Muscle of arm (tissue), 12 donors: ENCODE data around the gene PCSK1. TPM values are rescaled to one million over a fixed set of nuclear protein-coding genes. Genes with fewer than 3 reads are reported as not detected.
"Not testable (repeated sequence)": the region's sequence is repeated elsewhere in the genome, so short reads cannot be mapped to it uniquely, and the experiment has no call there.

Experiments used
- DNase-seq: peaks from one replicate; pipeline ENCODE4 v3.0.0-alpha.2; 2013
- polyA plus RNA-seq, 12 donors: library from polyadenylated mRNA; unstranded; fragments of 120-200 nt; gene quantifications; one replicate each; pipeline ENCODE4 v1.2.1, GENCODE V29; 2013; ENCODE audit not compliant: insufficient read length in 12 of 12

The PCSK1 gene
- polyA plus RNA-seq, 12 donors, result 0.04 to 9.1 (median 0.10) TPM; not detected in 6

DNA sequence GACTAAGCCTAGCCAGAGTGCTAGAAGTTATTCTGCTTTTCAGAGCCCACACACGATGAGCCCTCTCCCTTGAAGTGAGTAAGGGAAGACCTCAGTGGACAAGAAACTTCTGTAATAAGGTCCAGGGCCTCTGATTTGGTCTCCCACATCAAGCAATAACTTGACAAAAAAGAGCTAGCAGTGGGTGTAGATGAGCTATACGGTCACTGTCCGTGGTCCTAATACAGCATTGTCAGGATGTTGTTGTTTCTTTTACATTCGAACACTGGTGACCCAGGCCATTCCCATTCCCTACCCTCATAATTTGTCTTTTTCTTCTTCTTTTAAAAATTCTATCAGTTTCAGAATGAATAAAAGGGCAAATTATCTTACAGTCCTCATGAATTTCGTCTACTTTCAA, 5.2 kb downstream of the PCSK1 start:
- DNase-seq, result no peak

DNA sequence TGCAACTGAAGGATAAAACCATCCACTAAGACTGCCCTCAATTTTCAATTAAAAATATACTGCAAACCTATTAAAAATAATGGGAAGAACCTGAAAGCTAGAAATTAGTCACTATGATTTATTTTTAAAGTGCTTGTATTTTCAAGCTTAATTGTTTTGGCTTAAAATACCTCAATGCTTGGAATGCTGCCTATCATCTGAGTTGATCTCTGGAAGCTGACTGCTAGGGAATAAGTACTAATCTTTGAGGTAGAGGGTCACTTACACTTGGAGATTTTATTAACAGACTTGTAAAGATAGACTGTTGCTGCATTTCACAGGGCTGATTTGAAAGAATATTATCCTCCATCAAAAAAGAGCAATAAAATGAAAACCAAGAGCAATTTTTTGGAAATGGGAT, 6.2 kb downstream of the PCSK1 start:
- DNase-seq, result no peak

DNA sequence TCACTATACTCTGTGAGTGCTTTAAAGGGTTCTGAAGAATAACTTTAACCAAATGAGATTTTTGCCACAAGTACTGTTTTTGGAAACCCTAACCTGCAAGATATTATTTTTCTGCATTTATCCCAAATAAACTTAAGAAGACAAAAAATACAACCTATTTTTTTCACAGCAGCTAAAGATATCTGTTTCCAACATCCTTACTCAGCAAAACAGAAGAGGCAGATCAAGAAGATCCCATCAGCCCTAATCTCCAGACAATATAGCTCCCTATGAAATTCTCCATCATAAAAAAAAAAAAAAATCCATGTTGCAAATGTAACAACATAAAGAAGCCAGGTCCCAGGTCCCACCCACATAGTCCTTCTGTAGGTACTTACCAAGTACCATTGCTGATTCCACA, 7.6 kb downstream of the PCSK1 start:
- no peak for DNase-seq

DNA sequence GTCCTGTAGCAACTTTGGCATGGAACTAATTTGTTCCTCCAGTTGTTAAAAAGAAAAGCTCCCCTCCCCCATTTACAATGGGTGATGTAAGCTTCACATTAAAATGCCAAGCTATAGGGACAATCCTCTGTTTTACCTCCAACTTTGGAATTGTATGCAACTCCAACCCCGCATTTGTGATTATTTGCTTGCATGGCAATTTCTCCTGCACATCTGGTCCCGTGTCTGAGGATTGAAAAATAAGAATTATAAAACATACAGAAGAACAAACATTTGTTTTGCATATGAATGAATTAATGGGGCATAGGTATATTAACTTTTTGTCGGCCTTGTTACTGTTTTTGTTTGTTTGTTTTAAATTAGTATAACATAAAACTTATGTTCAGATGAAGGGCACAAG, 17.2 kb downstream of the PCSK1 start:
- DNase-seq, result no peak

DNA sequence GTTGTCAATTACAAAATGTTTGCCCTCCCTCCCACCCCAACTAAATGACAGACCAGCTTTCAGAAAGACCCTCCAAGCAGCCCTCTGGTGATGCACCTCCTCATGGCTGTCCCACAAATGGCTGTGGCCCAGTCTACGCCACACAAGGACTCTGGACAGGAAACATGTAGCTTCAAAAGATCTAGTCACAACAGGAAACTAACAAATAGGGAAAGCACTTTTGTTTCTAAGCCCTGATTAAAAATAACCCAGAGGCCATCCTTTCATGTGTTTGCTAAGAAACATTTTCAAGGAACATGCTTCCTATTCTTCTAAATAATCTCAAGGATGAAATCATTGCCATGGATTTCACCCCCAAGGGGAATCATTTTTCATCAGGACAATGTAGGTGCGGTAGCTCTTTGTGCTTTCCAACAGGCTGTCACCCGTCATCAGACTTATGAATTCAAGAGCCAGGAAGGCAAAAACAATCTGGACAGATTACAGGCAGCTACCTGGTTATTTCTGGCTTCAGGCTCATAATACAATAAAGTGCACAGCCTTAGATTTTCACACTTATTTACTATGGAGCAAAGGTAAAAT, 20.1 kb downstream of the PCSK1 start:
- no peak for DNase-seq

DNA sequence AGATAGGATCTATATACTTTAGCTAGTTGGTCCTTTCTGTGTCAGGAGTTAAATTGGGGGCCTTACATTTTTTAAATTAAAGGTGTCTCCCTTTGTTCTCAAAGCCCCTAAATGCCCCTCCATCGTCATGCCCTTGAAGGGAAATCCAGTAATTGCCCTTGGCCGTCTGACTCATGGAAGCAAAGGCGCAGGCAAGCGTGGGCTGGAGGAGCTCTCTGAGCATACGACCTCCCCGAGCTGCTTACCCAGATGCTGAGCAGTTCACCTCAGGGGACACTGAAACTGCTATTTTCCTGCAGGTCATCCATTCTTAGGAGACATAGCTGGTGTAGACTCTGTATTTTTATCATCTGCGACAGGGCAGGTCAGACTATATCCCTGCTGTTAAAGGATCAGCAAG, 23.0 kb downstream of the PCSK1 start:
- DNase-seq, result no peak

DNA sequence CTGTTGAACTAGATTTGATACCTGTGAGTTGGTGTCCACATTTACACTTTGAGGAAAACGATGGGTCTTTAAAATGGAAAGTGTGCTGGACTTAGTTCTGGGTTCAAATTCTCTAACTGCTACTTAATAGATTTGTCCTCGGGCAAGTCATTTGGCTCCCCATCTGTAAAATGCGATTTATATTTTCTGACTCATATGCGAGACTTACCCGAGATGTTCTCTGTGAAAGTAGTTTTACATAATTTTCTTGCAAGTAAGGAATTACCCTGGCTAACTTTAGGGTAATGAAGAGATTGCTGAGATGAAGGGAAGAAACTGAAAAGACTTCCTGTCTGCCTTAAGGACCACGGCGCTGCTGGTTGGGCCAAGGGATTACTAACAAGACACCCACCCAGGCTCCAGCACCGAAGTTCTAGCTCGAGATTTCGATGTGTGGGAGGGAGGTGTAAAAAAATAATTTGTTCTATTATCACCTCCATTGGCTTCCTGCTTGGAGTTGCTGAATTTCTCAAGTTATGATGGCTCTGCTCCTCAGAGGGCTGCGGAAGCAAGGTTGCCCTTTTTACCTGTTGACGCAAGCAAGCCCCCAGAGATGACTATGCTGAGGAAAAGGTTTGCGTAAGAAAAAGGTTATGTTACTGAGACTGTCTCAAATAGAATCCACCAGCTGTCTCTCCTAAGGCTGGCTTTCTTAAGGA, 24.1 kb downstream of the PCSK1 start:
- DNase-seq, result no peak

DNA sequence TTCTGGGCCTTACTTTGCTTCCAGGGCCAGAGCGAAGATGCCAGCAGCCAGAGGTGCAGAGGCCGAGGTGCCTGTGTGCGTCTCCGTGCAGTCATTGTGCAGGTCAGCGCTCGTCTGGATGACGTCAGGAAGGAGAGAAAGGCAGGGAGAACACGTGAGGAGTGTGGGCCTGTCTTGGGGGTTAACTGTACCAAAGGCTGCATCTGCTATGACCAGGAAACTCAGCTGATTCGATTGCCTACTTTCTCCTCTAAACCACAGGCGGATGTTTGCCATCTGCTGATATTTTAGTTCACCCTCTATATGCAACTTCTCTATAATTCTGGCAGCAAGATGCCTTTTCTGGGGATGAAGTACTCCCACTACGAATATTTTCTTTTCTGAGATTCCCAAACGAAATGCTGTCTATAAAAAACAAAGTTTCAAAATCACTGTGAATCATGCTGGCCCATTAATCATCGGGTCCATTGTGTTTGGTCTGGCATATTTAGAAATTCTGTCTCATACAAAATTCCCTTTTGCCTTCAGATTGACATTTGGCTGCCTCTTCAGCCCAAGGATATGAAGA, 24.8 kb downstream of the PCSK1 start:
- no peak for DNase-seq

DNA sequence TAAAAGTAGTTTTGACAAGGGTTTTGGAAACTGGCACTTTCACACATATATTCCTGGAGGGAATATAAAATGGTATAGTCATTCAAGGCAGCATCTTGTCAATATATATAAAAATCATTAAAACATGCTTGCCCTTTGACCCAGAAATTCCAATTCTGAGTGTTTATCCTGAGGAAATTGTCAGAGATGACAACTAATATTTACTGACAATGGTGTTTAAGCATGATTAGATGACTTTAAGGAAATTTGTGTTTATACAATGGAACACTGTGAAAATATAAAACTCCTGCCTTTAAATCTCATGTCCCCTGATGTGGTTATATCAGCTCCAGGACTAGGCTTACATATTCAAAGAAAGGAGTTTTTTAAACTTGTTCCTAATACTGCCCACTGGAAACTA, 25.6 kb downstream of the PCSK1 start:
- DNase-seq, result no peak

DNA sequence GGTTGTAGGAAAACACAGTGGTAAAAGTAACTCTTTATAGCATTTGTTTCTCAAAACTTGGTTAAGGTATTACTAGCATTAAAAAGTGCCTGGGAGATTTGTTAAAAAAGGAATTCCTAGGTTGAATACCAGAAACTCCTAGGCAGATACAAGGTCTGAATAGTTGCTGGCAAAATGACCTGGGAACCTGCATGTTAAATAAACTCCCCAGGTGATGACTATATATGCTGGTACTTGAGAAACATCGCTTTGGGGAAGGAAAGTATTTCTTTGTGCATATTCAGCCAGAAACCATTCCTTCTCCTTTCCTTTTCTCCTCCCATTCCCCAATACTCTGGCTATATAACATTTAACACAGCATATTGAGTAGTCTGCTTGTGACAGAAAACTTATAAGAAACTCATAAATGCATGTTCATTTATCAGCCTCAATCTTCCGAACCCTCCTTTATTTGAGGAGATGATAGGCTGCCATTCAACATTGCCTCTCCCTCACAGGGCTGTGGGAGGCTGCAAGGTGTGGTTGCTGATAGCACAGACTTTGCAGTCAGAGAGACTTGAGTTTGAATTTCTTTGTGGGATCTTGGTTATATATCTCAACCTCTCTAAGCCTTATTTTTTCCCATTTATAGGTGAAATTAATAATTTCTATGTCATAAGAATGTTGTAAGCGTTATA, 28.7 kb downstream of the PCSK1 start:
- DNase-seq, result no peak

DNA sequence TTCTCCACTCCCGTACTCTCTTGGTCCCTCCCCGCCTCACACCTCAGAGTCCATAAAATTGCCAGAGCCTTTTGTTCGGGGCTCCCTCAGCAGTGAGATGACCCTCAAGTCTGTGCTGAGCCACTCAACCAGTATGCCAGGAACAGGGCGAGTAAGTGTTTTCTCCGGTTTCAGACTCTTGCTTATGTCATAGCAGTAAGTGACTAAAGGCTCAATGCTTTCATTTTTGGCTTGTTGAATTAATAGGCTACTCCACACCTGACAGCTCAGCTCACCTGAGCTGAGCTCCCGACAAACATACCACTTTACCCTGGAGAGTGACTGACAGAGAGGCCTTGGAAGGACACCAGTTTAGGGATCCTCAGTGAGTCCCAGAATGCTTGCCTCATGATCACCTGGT, 30.5 kb downstream of the PCSK1 start:
- no peak for DNase-seq

DNA sequence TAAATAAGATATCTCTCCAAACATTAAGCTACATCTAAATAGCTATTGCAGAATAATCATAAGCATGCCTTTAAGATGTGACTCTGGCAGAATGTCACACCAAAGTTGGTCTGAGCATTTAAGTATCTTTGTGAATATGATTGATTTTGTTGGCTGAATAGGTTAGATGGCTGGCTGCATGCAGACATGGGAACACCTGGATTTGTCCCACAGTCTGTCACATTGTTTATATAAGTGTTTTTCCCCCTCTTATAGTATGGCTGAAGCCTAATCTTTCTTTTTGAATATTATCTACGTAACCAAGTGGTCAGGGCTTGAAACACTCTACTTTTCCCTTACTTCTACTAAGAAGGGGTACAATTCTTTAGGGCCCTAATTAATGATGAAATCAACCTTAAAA, 36.2 kb downstream of the PCSK1 start:
- DNase-seq, result no peak

DNA sequence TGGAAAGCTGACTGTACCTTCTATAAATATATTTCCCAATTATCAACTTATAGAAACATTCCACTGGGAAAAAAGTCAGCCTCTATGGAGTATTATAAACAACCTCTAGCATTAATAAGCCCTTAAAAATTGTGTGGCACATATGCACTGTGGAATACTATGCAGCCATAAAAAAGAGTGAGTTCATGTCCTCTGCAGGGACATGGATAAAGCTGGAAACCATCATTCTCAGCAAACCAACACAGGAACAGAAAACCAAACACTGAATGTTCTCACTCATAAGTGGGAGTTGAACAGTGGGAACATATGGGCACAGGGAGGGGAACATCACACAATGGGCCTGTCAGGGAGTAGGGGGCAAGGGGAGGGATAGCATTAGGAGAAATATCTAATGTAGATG, 37.8 kb downstream of the PCSK1 start:
- not testable (repeated sequence) for DNase-seq

DNA sequence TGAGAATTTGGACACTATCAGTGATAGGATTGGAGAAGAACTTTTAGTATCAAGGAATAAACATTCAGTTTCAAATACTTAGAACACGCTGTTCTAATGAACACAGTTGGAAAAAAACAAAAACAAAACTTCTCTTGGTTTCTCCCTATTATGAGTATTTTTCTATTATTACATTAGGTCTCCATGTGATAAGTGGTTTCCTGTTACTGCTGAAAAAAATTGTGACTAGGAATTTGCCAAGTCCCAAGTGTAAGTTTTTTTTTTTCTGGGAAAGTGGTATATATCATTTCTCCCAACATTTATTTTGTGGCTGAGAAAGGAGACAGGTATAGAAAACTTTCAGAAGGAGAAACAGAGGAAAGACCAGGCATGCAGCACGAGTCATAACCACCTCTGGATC, 41.1 kb downstream of the PCSK1 start:
- no peak for DNase-seq

DNA sequence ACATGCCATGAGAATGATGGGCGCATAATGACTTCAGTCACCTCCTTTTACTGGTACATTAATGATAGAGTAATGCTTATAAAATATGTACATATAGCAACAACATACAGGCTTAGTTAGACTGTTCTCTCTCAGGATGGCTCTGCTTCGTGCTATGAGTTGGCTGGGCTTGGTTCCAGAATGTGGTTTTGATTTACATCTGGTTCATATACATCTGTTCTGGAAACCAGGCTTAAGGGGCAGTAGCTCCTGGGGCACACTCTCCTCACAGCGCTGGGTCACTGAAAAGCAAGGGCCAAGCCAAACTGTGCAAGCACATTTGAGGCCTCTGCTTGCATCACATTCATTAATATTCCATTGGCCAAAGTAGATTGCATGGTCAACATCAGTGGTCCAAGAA, 44.9 kb downstream of the PCSK1 start:
- no peak for DNase-seq

DNA sequence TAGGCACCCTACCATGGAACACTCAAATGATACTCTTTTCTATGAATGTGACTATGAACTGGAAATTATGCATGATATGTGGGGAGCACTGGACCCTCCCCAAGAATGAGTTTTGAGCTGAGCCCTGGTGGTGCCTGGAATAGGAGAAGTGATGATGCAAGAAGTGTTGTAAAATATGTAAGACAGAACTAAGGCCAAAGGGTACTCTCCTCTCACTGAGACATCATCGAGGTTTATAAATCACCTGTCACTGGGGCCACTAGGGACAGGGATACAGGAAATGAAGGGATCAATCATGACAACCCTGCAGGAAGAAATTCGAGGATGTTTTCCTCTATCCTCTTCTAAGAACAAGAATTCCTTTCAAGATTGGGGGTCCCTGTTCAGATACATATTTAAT, 45.4 kb downstream of the PCSK1 start:
- DNase-seq, result no peak

DNA sequence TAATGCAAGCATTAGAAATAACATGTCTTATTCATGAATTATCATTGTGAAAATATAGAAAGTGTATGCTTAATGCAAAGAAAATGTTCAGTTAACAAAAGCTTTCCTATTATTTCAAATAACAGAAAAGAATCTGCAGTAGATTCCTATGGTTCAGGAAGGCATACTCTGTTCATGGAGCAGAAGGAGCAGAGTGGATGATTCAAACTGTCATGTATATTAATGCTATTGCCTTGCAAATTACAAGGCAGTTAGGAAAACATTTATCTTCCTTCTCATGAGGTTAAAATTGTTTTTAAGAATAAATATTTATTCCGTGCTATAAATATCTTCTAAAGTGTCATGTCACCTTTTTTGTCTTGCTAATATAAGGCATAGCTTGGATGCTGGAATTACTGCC, 47.5 kb downstream of the PCSK1 start:
- DNase-seq, result no peak

DNA sequence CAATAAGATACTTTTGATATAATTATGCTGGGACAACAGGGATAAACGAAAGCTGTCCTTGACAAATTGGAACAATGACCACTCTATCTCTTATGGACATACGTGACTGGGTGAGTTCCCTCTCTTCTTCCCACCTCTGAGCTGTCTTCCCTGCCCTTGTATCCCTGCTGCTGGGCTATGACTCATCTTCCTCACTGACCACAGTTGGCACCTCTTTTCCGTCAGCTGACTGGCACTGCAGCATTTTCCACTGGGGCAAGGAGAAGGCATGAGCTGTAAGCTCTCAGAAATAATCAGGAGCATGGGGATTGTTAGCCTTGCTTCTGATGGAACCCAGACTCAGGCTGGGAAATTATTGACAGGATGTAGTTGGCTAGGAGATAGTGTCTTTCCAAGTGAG, 48.7 kb downstream of the PCSK1 start:
- DNase-seq, result no peak

DNA sequence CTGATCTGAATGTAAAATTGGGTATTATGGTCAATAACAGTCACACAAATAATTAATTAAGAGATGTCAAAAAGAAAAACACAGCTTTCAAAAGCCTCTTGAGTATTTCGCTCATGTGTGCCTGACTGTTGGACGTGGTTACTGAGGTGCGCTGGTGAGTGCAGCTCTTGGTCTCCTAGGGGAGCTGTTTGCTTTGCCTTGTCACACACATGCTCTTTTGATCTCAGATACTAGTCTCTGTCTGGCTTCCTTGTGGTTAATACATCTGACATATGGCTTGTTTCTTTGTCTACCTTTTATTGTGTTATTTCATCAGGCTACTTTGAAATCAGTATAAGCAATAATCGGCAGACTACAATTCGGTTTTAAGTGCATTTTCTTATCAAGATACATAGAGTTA, 51.5 kb downstream of the PCSK1 start:
- DNase-seq, result no peak

DNA sequence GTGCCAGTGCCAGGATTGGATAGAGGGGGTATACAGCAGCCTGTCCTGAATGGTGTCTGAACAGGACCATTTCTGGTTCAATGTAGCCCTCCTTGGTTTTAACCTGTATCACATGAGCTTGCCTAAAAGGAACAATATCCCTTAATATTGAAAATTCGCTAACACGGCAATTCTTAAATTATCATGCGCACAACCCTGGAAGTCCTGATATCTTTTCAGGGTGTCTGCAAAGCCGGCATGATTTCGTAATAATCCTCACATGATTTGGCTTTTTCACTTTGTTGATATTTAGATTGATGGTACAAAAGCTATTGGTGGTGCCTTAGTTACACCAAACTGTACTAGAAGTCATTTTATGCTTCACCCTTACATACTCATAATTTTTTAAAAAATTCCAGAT, 53.2 kb downstream of the PCSK1 start:
- no peak for DNase-seq

DNA sequence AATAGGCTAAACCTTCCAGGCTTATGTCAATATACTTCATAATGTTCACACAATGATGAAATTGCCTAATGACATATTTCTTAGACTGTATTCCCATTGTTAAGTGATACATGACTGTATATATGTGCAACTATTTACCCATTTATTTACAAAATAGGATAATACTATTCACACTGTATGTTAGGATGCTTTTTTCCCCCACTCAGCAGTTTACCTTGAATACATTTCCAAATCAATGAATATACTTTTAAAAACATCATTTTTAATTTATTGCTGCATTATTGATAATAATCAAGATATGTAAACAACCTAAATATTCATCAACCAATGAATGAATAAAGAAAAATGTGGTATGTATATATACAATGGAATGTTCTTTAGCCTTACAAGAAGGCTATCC, 55.5 kb downstream of the PCSK1 start:
- no peak for DNase-seq

DNA sequence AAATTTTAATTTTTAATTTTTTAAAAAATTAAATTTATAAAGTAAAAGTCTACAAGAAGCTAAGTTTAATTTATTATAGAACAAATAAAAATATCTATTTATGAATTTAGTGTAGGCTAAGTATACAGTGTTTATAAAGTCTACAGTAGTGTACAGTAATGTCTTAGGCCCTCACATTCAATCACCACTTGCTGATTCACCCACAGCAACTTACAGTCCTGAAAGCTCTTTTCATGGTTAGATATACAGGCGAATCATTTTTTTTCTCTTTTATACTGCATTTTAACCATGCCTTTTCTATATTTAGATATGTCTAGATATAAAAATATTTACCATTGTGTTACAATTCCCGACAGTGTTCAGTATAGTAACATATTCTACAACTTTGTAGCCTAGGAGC, 55.9 kb downstream of the PCSK1 start:
- DNase-seq, result no peak

DNA sequence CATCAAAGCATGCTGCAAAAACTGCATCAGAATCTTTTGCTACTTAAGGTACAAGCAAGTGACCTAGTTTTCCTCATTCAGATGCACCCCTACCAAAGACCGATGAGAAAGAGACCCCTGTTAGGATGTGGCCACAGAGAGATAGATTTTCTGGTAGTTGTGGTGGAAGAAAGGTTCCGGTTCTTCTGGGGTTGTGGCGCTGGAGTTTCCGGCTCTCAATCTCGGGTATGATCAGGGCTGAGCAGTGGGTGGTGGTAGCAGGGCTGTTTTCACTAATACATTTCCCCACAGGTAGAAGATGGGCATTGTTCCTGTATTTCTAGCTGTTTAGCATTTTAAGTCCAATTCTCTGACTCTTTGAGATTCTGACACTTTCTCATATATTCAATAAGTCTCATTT, 58.4 kb downstream of the PCSK1 start:
- no peak for DNase-seq
